Kidney (tissue), 14 donors: ENCODE data around the gene B3GNT5. TPM values are rescaled to one million over a fixed set of nuclear protein-coding genes. Genes with fewer than 3 reads are reported as not detected.

Experiments
- DNase-seq, 5 donors: peaks; one replicate each; pipeline ENCODE4 v3.0.0-alpha.2; 2013 to 2020
- FAIRE-seq: peaks from 2 replicates; lab custom pipeline; 2012; peaks lifted over from hg19 to GRCh38; lab: Jason Lieb, UNC
- H3K27ac ChIP-seq, 2 donors: one replicate each; pipeline ENCODE4 v1.7.0; 2013; ENCODE audit warnings: low read depth in 2 of 2, low read length in 2 of 2, inconsistent platforms in 1 of 2
- H3K27me3 ChIP-seq: one replicate; pipeline ENCODE4 v1.7.1; 2013; ENCODE audit warnings: low read length, inconsistent platforms; ENCODE audit not compliant: control insufficient read depth, insufficient read depth
- H3K36me3 ChIP-seq, 3 donors: one replicate each; pipeline versions ENCODE4 v1.7.0 to v1.7.1; 2013; ENCODE audit warnings: low read length in 3 of 3, control low read depth in 1 of 3, inconsistent platforms in 1 of 3; ENCODE audit not compliant: insufficient read depth in 3 of 3, control insufficient read depth in 2 of 3
- H3K4me1 ChIP-seq, 3 donors: one replicate each; pipeline versions ENCODE4 v1.7.0 to v1.7.1; 2013; ENCODE audit warnings: low read length in 3 of 3, inconsistent platforms in 1 of 3, low read depth in 1 of 3; ENCODE audit not compliant: control insufficient read depth in 2 of 3, insufficient read depth in 2 of 3
- H3K4me3 ChIP-seq, 3 donors: one replicate each; pipeline versions ENCODE4 v1.7.0 to v1.8.1; 2013; ENCODE audit warnings: low read length in 3 of 3, control low read depth in 1 of 3, inconsistent platforms in 1 of 3
- H3K9ac ChIP-seq, 3 donors: one replicate each; pipeline versions ENCODE4 v1.7.0 to v1.7.1; 2013; ENCODE audit warnings: low read length in 3 of 3, control low read depth in 1 of 3, inconsistent platforms in 1 of 3
- H3K9me3 ChIP-seq, 3 donors: one replicate each; pipeline versions ENCODE4 v1.7.0 to v1.7.1; 2013; ENCODE audit warnings: low read length in 3 of 3, control low read depth in 1 of 3, inconsistent platforms in 1 of 3; ENCODE audit not compliant: control insufficient read depth in 2 of 3, insufficient read depth in 1 of 3
- intact Hi-C: fragments of 100-400 bp; cut with DNase I; formaldehyde crosslinking; loops from one replicate; pipeline ENCODE4 v1.11.1; 2022
- polyA plus RNA-seq: library from polyadenylated mRNA; stranded (reverse); fragments of 350-450 nt; fragmentation: Illumina TruSeq; extraction: RNeasy Lipid Tissue Mini Kit (QIAGEN cat#74804); gene quantifications from one replicate; pipeline ENCODE4 v1.2.3, GENCODE V29; 2014; ENCODE audit warnings: low read depth, low replicate concordance; ENCODE audit not compliant: insufficient read depth
- total RNA-seq: library from RNA; stranded (reverse); fragmentation: NEBNext Ultra II Directional; extraction: Animal tissue kit (Norgen Biotek cat#: 25700); gene quantifications from one replicate; pipeline ENCODE4 v1.2.1, GENCODE V29; 2021
- TF ChIP-seq, protein P1 (sequence below): IDR thresholded peaks from 3 replicates; pipeline ENCODE4 v1.5.1; 2012; ENCODE audit warnings: mild to moderate bottlenecking, moderate library complexity, borderline replicate concordance; ENCODE audit not compliant: insufficient read depth; ENCODE audit errors: extremely low read depth
- donor health status: control.
- donor health status: control.
- donor health status: control.
- donor health status: control.
- donor health status: control.
- donor health status: DM: yes; HTN: yes; CAD: no.
- donor health status: Normal renal cell carcinoma (clear cell type).

B3GNT5 gene
- total and polyA plus RNA-seq, 2 donors from 2014 or later: 2.4 to 9.9 TPM

GRCh38 chr3:183313764-183314163, 60.7 kb downstream of the B3GNT5 start:
- DNase-seq (no peak), FAIRE-seq (no peak)
- H3K36me3 ChIP-seq: no peaks in the 10 kb centered on the region
- no peak overlapping the region for H3K9ac ChIP-seq
- peaks cover 0 to 9% (median 3%) of the 10 kb centered on the region in 3 donors for H3K4me1 ChIP-seq
- H3K4me3 ChIP-seq: no peak overlapping the region
- no peaks in the 10 kb centered on the region for H3K27me3 ChIP-seq
- no peak overlapping the region for H3K27ac ChIP-seq
- no peaks in the 10 kb centered on the region for H3K9me3 ChIP-seq
- TF ChIP-seq, protein P1, sequence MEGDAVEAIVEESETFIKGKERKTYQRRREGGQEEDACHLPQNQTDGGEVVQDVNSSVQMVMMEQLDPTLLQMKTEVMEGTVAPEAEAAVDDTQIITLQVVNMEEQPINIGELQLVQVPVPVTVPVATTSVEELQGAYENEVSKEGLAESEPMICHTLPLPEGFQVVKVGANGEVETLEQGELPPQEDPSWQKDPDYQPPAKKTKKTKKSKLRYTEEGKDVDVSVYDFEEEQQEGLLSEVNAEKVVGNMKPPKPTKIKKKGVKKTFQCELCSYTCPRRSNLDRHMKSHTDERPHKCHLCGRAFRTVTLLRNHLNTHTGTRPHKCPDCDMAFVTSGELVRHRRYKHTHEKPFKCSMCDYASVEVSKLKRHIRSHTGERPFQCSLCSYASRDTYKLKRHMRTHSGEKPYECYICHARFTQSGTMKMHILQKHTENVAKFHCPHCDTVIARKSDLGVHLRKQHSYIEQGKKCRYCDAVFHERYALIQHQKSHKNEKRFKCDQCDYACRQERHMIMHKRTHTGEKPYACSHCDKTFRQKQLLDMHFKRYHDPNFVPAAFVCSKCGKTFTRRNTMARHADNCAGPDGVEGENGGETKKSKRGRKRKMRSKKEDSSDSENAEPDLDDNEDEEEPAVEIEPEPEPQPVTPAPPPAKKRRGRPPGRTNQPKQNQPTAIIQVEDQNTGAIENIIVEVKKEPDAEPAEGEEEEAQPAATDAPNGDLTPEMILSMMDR: no peak
- intact Hi-C loops: no loop called here

GRCh38 chr3:183315739-183316138, 62.7 kb downstream of the B3GNT5 start:
- no peak for FAIRE-seq
- H3K27me3 ChIP-seq: no peaks in the 10 kb centered on the region
- H3K27ac ChIP-seq: no peak overlapping the region
- H3K4me1 ChIP-seq: no peaks in the 10 kb centered on the region
- H3K4me3 ChIP-seq: no peak overlapping the region
- no peak for DNase-seq
- TF ChIP-seq, protein P1: no peak
- no peak overlapping the region for H3K9ac ChIP-seq
- intact Hi-C loops: no loop called here
- H3K9me3 ChIP-seq: no peaks in the 10 kb centered on the region
- H3K36me3 ChIP-seq: no peaks in the 10 kb centered on the region

- Histone ChIP-seq H3K9ac (no peak overlapping the region), H3K9me3 (no peaks in the 10 kb centered on the region), H3K36me3 (no peaks in the 10 kb centered on the region), H3K4me3 (no peak overlapping the region), H3K27me3 (no peaks in the 10 kb centered on the region), H3K4me1 (no peaks in the 10 kb centered on the region), H3K27ac (no peak overlapping the region)
- intact Hi-C loops: no loop called here
- TF ChIP-seq, protein P1: no peak
- no peak for DNase-seq
- FAIRE-seq: no peak
These were observed 64.2 kb downstream of the B3GNT5 start for GRCh38 chr3:183317271-183317670.
